SHP77 treated with DMSO at 0.1 percent for 48 hours (cell line): ENCODE data around the gene TSPY10.
"Not testable (repeated sequence)": the region's sequence is repeated elsewhere in the genome, so short reads cannot be mapped to it uniquely, and the experiment has no call there.

Source experiments
- DNase-seq: peaks from one replicate; lab custom pipeline; 2025; lab: John Stamatoyannopoulos, UW

Gene TSPY10

GRCh38 chrY:9527580-9527979 is at the start of gene TSPY10:
Gene TSPY10, plus strand, starts transcription at chrY:9527880. Its CDS starts 46 bp downstream, at chrY:9527926.
- not testable (repeated sequence) for DNase-seq

GRCh38 chrY:9486967-9487366 is 40.7 kb upstream of the TSPY10 start, which contains the start of gene TSPY9:
Gene TSPY9, plus strand, starts transcription at chrY:9487267. Its CDS starts 46 bp downstream, at chrY:9487313.
- DNase-seq, result not testable (repeated sequence)

GRCh38 chrY:9504396-9504795 is 23.3 kb upstream of the TSPY10 start:
- DNase-seq, result not testable (repeated sequence)

GRCh38 chrY:9516287-9516686 is 11.4 kb upstream of the TSPY10 start:
- DNase-seq, result not testable (repeated sequence)
